Measurements from ENCODE around the gene NFASC. TPM values are rescaled to one million over a fixed set of nuclear protein-coding genes. Genes with fewer than 3 reads are reported as not detected.

Gene NFASC
- total and polyA plus RNA-seq, 4 donors = 4.3 to 92.7 (median 32.8) TPM

DNA sequence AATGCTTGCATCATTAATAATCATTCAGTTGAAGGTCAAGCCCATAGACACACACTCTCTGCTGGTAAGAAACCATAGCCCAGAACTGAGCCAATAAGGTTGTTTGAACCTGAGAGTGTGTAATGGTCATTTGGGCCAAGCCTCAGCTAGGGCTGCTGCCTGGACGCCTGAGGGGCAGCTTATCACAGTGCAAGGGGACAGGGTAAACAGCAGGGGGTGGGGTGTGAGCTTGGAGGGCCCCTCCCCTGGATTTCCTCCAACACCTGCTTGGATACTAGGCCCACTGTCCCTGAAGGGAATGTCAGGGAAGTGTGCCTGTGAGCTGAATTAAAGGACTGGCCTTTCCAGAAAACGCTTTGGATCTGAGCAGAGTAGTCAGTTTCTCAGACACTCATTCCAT is 147.7 kb downstream of the NFASC start:
- Histone ChIP-seq H3K4me1 (ENCODE audit: control insufficient read depth in 1 of 2, insufficient read depth in 2 of 2, low read length in 2 of 2) (no peaks in the 10 kb centered on the region), H3K9me3 (ENCODE audit: control insufficient read depth, low read length) (no peaks in the 10 kb centered on the region), H3K36me3 (ENCODE audit: control insufficient read depth in 1 of 2, insufficient read depth in 2 of 2, low read length in 1 of 2) (no peaks in the 10 kb centered on the region), H3K27me3 (ENCODE audit: control insufficient read depth in 1 of 2, insufficient read depth in 2 of 2, low read length in 1 of 2) (no peaks in the 10 kb centered on the region), H3K4me3 (ENCODE audit: low read length in 2 of 2) (no peak overlapping the region), H3K27ac (ENCODE audit: low read depth in 1 of 2, low read length in 2 of 2) (no peak overlapping the region)
- WGBS, 2 donors = 74 to 75% methylated on average over 2 of the region's 2 CpGs
- DNase-seq (no peak), ATAC-seq (ENCODE audit: low FRiP score) (no peak)
- intact Hi-C loops (cut with DNase I) = no loop called here

DNA sequence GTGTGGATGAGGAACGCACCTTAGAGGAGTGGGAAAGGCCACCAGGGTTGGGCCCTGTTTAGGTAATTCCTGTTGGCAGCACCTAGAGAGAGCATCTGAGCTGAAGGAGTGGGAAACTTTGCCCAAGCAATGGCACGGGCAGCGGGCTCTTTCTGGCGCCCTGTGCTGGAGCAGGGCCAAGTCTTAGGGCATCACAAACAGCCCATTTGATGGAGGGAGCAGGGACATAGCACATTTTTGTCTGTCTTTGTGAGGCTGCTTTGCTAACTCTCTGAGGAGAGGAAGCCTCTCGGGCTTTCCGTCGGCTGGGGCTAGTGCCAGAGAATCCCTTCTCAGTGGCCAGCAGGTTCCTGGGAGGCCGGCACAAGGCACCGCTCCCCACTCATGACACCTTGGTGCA is 149.8 kb downstream of the NFASC start:
- WGBS, 2 donors = 84 to 86% methylated on average over 9 of the region's 9 CpGs
- intact Hi-C loops (cut with DNase I) = no loop called here

DNA sequence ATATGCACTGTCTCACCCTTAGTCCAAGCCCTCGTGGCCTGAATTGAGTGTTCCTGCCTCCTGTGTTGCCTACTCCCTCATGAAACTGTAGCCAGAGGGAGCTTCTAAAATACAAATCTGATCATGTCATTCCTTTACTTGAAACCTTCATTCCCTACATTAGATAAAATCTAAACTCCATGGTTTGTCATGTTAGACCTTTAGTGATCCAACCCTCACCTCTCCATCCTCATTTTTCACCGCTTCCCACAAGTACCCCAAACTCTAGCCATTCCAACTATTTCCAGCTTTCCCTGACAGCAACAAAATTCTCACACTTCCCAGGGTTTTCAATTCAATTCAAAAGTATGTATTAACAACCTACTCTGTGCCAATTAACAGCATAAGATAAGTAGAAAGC is 154.0 kb downstream of the NFASC start:
- intact Hi-C loops (cut with DNase I) = no loop called here
- H3K27me3 ChIP-seq (ENCODE audit: control insufficient read depth in 1 of 2, insufficient read depth in 2 of 2, low read length in 1 of 2) = no peaks in the 10 kb centered on the region
- 95 to 97% methylated on average over 2 of the region's 2 CpGs for WGBS, 2 donors
- H3K36me3 ChIP-seq (ENCODE audit: control insufficient read depth in 1 of 2, insufficient read depth in 2 of 2, low read length in 1 of 2) = no peaks in the 10 kb centered on the region
- H3K9me3 ChIP-seq (ENCODE audit: control insufficient read depth, low read length) = no peaks in the 10 kb centered on the region
- DNase-seq = no peak
- no peak for ATAC-seq (ENCODE audit: low FRiP score)
- no peak overlapping the region for H3K27ac ChIP-seq (ENCODE audit: low read depth in 1 of 2, low read length in 2 of 2)
- no peak overlapping the region for H3K4me3 ChIP-seq (ENCODE audit: low read length in 2 of 2)
- H3K4me1 ChIP-seq (ENCODE audit: control insufficient read depth in 1 of 2, insufficient read depth in 2 of 2, low read length in 2 of 2) = no peaks in the 10 kb centered on the region

More for the DNA sequence above, 149.8 kb downstream of the NFASC start:
- Histone ChIP-seq H3K9me3 (ENCODE audit: control insufficient read depth, low read length) (no peaks in the 10 kb centered on the region), H3K27me3 (ENCODE audit: control insufficient read depth in 1 of 2, insufficient read depth in 2 of 2, low read length in 1 of 2) (no peaks in the 10 kb centered on the region), H3K4me3 (ENCODE audit: low read length in 2 of 2) (no peak overlapping the region), H3K36me3 (ENCODE audit: control insufficient read depth in 1 of 2, insufficient read depth in 2 of 2, low read length in 1 of 2) (no peaks in the 10 kb centered on the region), H3K4me1 (ENCODE audit: control insufficient read depth in 1 of 2, insufficient read depth in 2 of 2, low read length in 2 of 2) (no peaks in the 10 kb centered on the region), H3K27ac (ENCODE audit: low read depth in 1 of 2, low read length in 2 of 2) (no peak overlapping the region)
- no peak for DNase-seq
- no peak for ATAC-seq (ENCODE audit: low FRiP score)

DNA sequence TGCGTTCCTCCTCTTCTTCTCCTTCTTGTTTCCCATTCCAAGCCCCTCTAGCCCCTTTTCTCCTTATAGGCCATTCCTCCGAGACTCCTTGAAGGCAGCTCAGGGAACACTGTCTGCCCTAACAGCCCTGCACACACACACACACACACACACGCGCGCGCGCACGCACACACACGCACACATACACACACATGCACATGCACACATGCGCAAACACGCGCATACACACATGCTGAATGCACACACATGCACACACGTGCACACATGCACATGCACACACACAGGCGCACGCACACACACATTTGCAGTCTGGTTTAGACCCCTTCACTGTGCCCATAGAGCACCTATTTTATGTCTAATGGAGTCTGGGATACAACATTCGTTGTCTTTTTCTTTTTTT is 154.6 kb downstream of the NFASC start:
- no peaks in the 10 kb centered on the region for H3K9me3 ChIP-seq (ENCODE audit: control insufficient read depth, low read length)
- 92 to 93% methylated on average over 16 of the region's 16 CpGs for WGBS, 2 donors
- ATAC-seq (ENCODE audit: low FRiP score) = no peak

DNA sequence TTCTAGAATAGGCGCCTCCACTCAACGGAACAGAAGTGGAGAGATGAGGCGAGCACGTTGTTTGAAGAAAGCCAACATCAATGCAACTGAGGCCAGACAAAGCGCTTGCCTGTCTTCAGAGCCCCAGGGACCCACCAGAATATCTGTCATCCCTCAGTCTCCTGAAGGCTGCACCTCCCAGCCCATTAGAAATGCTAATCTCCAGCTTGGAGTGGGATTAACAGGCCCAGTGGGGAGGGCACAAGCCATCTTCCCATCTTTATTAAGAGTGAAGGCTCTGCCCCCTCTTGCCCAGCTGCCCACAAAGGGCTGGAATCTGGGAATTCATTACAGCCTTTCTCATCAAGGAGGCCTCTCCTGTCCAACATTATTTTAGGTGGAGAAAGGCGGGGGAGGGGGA is 155.5 kb downstream of the NFASC start:
- intact Hi-C loops (cut with DNase I) = no loop called here
- H3K36me3 ChIP-seq (ENCODE audit: control insufficient read depth in 1 of 2, insufficient read depth in 2 of 2, low read length in 1 of 2) = no peaks in the 10 kb centered on the region
- 72 to 76% methylated on average over 6 of the region's 6 CpGs for WGBS, 2 donors
- no peak for ATAC-seq (ENCODE audit: low FRiP score)
- no peak overlapping the region for H3K27ac ChIP-seq (ENCODE audit: low read depth in 1 of 2, low read length in 2 of 2)
- DNase-seq = no peak
- H3K4me1 ChIP-seq (ENCODE audit: control insufficient read depth in 1 of 2, insufficient read depth in 2 of 2, low read length in 2 of 2) = no peaks in the 10 kb centered on the region
- no peak overlapping the region for H3K4me3 ChIP-seq (ENCODE audit: low read length in 2 of 2)
- no peaks in the 10 kb centered on the region for H3K27me3 ChIP-seq (ENCODE audit: control insufficient read depth in 1 of 2, insufficient read depth in 2 of 2, low read length in 1 of 2)
- H3K9me3 ChIP-seq (ENCODE audit: control insufficient read depth, low read length) = no peaks in the 10 kb centered on the region

More for the DNA sequence above, 154.6 kb downstream of the NFASC start:
- Histone ChIP-seq H3K27me3 (ENCODE audit: control insufficient read depth in 1 of 2, insufficient read depth in 2 of 2, low read length in 1 of 2) (no peaks in the 10 kb centered on the region), H3K36me3 (ENCODE audit: control insufficient read depth in 1 of 2, insufficient read depth in 2 of 2, low read length in 1 of 2) (no peaks in the 10 kb centered on the region), H3K4me3 (ENCODE audit: low read length in 2 of 2) (no peak overlapping the region), H3K27ac (ENCODE audit: low read depth in 1 of 2, low read length in 2 of 2) (no peak overlapping the region), H3K4me1 (ENCODE audit: control insufficient read depth in 1 of 2, insufficient read depth in 2 of 2, low read length in 2 of 2) (no peaks in the 10 kb centered on the region)
- DNase-seq = no peak
- intact Hi-C loops (cut with DNase I) = no loop called here

DNA sequence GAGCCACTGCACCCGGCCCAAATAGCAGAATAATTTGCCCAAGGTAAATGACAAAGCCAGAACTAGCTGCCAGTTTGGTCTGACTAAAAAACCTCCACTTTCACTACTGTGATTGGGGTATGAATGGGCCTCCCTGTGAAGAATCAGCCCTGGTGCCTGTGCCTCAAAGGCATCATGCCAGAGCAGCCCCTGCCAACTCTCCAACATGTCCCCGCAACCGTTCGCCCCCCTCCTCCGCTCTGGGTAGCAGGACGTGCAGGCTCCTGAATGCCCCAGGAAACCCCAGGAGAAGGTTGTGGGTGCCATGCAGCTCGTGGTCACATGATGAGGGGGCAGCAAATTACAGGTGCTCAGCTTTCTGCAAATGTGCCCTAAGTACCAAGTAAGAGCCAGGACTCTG is 157.7 kb downstream of the NFASC start:
- 66 to 69% methylated on average over 7 of the region's 7 CpGs for WGBS, 2 donors
- Histone ChIP-seq H3K4me3 (ENCODE audit: low read length in 2 of 2) (no peak overlapping the region), H3K36me3 (ENCODE audit: control insufficient read depth in 1 of 2, insufficient read depth in 2 of 2, low read length in 1 of 2) (no peaks in the 10 kb centered on the region), H3K4me1 (ENCODE audit: control insufficient read depth in 1 of 2, insufficient read depth in 2 of 2, low read length in 2 of 2) (no peaks in the 10 kb centered on the region), H3K27me3 (ENCODE audit: control insufficient read depth in 1 of 2, insufficient read depth in 2 of 2, low read length in 1 of 2) (no peaks in the 10 kb centered on the region), H3K9me3 (ENCODE audit: control insufficient read depth, low read length) (no peaks in the 10 kb centered on the region), H3K27ac (ENCODE audit: low read depth in 1 of 2, low read length in 2 of 2) (no peak overlapping the region)
- no peak for DNase-seq
- intact Hi-C loops (cut with DNase I) = no loop called here
- ATAC-seq (ENCODE audit: low FRiP score) = no peak

DNA sequence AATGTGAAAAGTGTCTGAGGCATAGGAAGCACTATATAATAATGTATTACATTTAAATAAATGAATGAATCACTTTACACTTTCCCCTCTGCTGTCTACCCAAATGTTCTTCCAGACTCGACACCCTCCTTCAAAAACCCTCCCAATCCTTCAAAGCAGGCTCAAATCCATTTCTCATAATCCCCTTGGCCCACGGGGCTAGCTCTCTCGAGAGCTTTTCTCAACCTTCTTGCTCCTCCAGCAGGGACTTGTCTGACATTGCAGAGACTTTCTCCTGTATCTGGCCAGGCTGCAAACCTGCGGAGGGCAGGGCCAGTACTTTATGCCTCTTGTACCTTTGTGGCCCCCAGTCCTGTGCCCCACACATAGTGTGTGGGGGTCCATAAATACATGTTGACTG is 158.3 kb downstream of the NFASC start:
- Histone ChIP-seq H3K9me3 (ENCODE audit: control insufficient read depth, low read length) (no peaks in the 10 kb centered on the region), H3K27ac (ENCODE audit: low read depth in 1 of 2, low read length in 2 of 2) (no peak overlapping the region), H3K36me3 (ENCODE audit: control insufficient read depth in 1 of 2, insufficient read depth in 2 of 2, low read length in 1 of 2) (no peaks in the 10 kb centered on the region), H3K4me1 (ENCODE audit: control insufficient read depth in 1 of 2, insufficient read depth in 2 of 2, low read length in 2 of 2) (no peaks in the 10 kb centered on the region), H3K4me3 (ENCODE audit: low read length in 2 of 2) (no peak overlapping the region), H3K27me3 (ENCODE audit: control insufficient read depth in 1 of 2, insufficient read depth in 2 of 2, low read length in 1 of 2) (no peaks in the 10 kb centered on the region)
- intact Hi-C loops (cut with DNase I) = no loop called here
- DNase-seq (no peak), ATAC-seq (ENCODE audit: low FRiP score) (no peak)
- 39 to 60% methylated on average over 4 of the region's 4 CpGs for WGBS, 2 donors

DNA sequence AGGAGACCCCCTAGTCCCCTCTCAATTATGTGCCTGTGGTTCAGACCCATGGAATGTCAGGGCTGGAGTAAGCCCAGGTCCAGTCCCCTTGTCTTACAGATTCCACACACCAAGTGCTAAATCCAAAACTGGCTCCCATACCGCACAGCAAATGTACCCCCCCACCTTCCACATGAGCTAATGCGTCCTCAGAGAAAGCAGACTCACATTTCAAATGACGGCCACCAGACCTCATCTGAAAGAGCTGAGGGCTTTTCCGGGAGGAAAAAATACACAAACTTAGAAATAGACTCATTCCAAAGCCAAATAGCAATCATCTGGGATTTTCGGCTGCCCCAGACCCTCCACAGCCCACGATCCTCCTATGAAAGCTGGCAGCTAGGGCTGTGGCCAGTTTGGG is 159.6 kb downstream of the NFASC start:
- ATAC-seq (ENCODE audit: low FRiP score) (no peak), DNase-seq (no peak)
- intact Hi-C loops (cut with DNase I) = no loop called here
- no peaks in the 10 kb centered on the region for H3K27me3 ChIP-seq (ENCODE audit: control insufficient read depth in 1 of 2, insufficient read depth in 2 of 2, low read length in 1 of 2)
- no peak overlapping the region for H3K27ac ChIP-seq (ENCODE audit: low read depth in 1 of 2, low read length in 2 of 2)
- no peaks in the 10 kb centered on the region for H3K36me3 ChIP-seq (ENCODE audit: control insufficient read depth in 1 of 2, insufficient read depth in 2 of 2, low read length in 1 of 2)
- 26 to 29% methylated on average over 6 of the region's 6 CpGs for WGBS, 2 donors
- H3K4me3 ChIP-seq (ENCODE audit: low read length in 2 of 2) = no peak overlapping the region
- H3K9me3 ChIP-seq (ENCODE audit: control insufficient read depth, low read length) = no peaks in the 10 kb centered on the region
- H3K4me1 ChIP-seq (ENCODE audit: control insufficient read depth in 1 of 2, insufficient read depth in 2 of 2, low read length in 2 of 2) = no peaks in the 10 kb centered on the region

DNA sequence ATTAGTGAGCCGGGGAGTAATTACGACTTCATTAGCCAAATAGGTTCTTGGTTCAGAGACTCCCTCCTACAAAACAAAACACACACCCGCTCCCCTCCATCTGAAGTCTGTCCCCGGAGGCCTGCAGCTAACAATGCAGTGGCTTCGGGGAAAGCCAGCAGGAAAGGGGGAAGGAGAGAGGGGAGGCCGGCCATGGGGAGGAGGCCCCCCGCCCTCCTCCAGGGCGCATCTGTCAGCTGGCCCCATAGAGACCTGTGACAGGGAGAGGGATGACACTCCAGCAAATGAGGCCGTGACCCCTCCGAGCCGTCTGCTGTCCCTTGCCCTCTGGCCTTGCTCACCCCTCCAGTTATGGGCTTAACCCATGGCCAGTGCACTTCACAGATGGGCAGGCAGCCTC is 160.2 kb downstream of the NFASC start:
- H3K36me3 ChIP-seq (ENCODE audit: control insufficient read depth in 1 of 2, insufficient read depth in 2 of 2, low read length in 1 of 2) = no peaks in the 10 kb centered on the region
- intact Hi-C loops (cut with DNase I) = no loop called here
- H3K27me3 ChIP-seq (ENCODE audit: control insufficient read depth in 1 of 2, insufficient read depth in 2 of 2, low read length in 1 of 2) = no peaks in the 10 kb centered on the region
- DNase-seq (no peak), ATAC-seq (ENCODE audit: low FRiP score) (no peak)
- no peaks in the 10 kb centered on the region for H3K9me3 ChIP-seq (ENCODE audit: control insufficient read depth, low read length)
- H3K27ac ChIP-seq (ENCODE audit: low read depth in 1 of 2, low read length in 2 of 2) = no peak overlapping the region
- no peak overlapping the region for H3K4me3 ChIP-seq (ENCODE audit: low read length in 2 of 2)
- H3K4me1 ChIP-seq (ENCODE audit: control insufficient read depth in 1 of 2, insufficient read depth in 2 of 2, low read length in 2 of 2) = no peaks in the 10 kb centered on the region
- WGBS, 2 donors = 59 to 71% methylated on average over 11 of the region's 11 CpGs

Measured in aorta (tissue), 5 donors.